HepG2 (cell line): Measurements from ENCODE around the gene RRP12. TPM values are rescaled to one million over a fixed set of nuclear protein-coding genes. Genes with fewer than 3 reads are reported as not detected.

ENCODE experiments used
- ARID2 ChIP-seq: sonication (generic); formaldehyde crosslinking; IDR thresholded peaks from 2 replicates; pipeline ENCODE4 v1.8.1; 2022; ENCODE audit warnings: mild to moderate bottlenecking, missing genetic modification reagents, borderline replicate concordance
- CC2D1A ChIP-seq: sonication (generic); formaldehyde crosslinking; IDR thresholded peaks from 2 replicates; pipeline ENCODE4 v1.8.1; 2023; ENCODE audit warnings: mild to moderate bottlenecking, missing genetic modification reagents
- CREB1 ChIP-seq, 2 experiments: fragments of 450-650 bp in 1 of 2; IDR thresholded peaks; 2 replicates each; pipeline ENCODE4 v1.6.1; 2016 to 2017; ENCODE audit warnings: control low read depth in 1 of 2, mild to moderate bottlenecking in 1 of 2, missing compliant biosample characterization in 1 of 2, missing genetic modification characterization in 1 of 2
- ELF3 ChIP-seq: IDR thresholded peaks from 2 replicates; pipeline ENCODE4 v1.6.1; 2016; ENCODE audit warnings: missing genetic modification reagents, missing compliant biosample characterization
- FOXA1 ChIP-seq, 2 experiments: fragments of 450-650 bp in 1 of 2; sonication (generic) in 1 of 2; formaldehyde crosslinking in 1 of 2; IDR thresholded peaks; 2 replicates each; pipeline versions ENCODE4 v1.4.0 to v1.6.1; 2016 to 2020; ENCODE audit warnings: missing genetic modification reagents in 1 of 2
- HNRNPH1 ChIP-seq: fragments of 200-400 bp; formaldehyde crosslinking; optimal IDR thresholded peaks from 2 replicates; pipeline ENCODE3; 2017; ENCODE audit warnings: mild to moderate bottlenecking, low read depth, low read length
- IKZF4 ChIP-seq: sonication (generic); formaldehyde crosslinking; IDR thresholded peaks from 2 replicates; pipeline ENCODE4 v1.5.1; 2020; ENCODE audit warnings: borderline replicate concordance, mild to moderate bottlenecking, low read depth, missing genetic modification reagents; ENCODE audit errors: not compliant biosample characterization
- KLF13 ChIP-seq: sonication (generic); formaldehyde crosslinking; IDR thresholded peaks from 2 replicates; pipeline ENCODE4 v1.4.0; 2020; ENCODE audit warnings: mild to moderate bottlenecking, missing genetic modification reagents
- MED8 ChIP-seq: sonication (generic); formaldehyde crosslinking; IDR thresholded peaks from 2 replicates; pipeline ENCODE4 v1.8.1; 2023; ENCODE audit warnings: mild to moderate bottlenecking, missing genetic modification reagents; ENCODE audit not compliant: insufficient replicate concordance
- MYNN ChIP-seq: sonication (generic); formaldehyde crosslinking; IDR thresholded peaks from 2 replicates; pipeline ENCODE4 v1.4.0; 2020; ENCODE audit warnings: mild to moderate bottlenecking, low read depth, missing genetic modification reagents
- NR2F2 ChIP-seq: IDR thresholded peaks from 2 replicates; pipeline ENCODE4 v1.6.1; 2012; ENCODE audit warnings: low read depth, inconsistent platforms, borderline replicate concordance
- PBX2 ChIP-seq: IDR thresholded peaks from 2 replicates; pipeline ENCODE4 v1.6.1; 2016; ENCODE audit warnings: control low read depth
- PHB2 ChIP-seq: fragments of 450-650 bp; IDR thresholded peaks from 2 replicates; pipeline ENCODE4 v1.6.1; 2018; ENCODE audit not compliant: partially characterized antibody
- POGZ ChIP-seq: sonication (generic); formaldehyde crosslinking; IDR thresholded peaks from 2 replicates; pipeline ENCODE4 v1.4.0; 2020; ENCODE audit warnings: mild to moderate bottlenecking, missing genetic modification reagents
- STAG1 ChIP-seq: sonication (generic); formaldehyde crosslinking; IDR thresholded peaks from 2 replicates; pipeline ENCODE4 v1.4.0; 2020; ENCODE audit warnings: missing genetic modification reagents
- ZFP41 ChIP-seq: sonication (generic); formaldehyde crosslinking; IDR thresholded peaks from 2 replicates; pipeline ENCODE4 v1.4.0; 2020; ENCODE audit warnings: mild to moderate bottlenecking, missing genetic modification reagents, borderline replicate concordance
- ZFX ChIP-seq: sonication (generic); formaldehyde crosslinking; IDR thresholded peaks from 2 replicates; pipeline ENCODE4 v1.4.0; 2020; ENCODE audit warnings: mild to moderate bottlenecking, low read depth, missing genetic modification reagents, moderate library complexity
- ZMYM2 ChIP-seq: sonication (generic); formaldehyde crosslinking; IDR thresholded peaks from 2 replicates; pipeline ENCODE4 v1.8.0; 2022; ENCODE audit warnings: mild to moderate bottlenecking, missing genetic modification reagents
- ZNF230 ChIP-seq: sonication (generic); formaldehyde crosslinking; IDR thresholded peaks from 2 replicates; pipeline ENCODE4 v1.4.0; 2020; ENCODE audit warnings: mild to moderate bottlenecking, missing genetic modification reagents
- ZNF260 ChIP-seq: sonication (generic); formaldehyde crosslinking; IDR thresholded peaks from 2 replicates; pipeline ENCODE4 v1.4.0; 2020; ENCODE audit warnings: missing genetic modification reagents, low read depth, mild to moderate bottlenecking, borderline replicate concordance
- ZNF547 ChIP-seq: sonication (generic); formaldehyde crosslinking; IDR thresholded peaks from 2 replicates; pipeline ENCODE4 v1.5.1; 2020; ENCODE audit warnings: mild to moderate bottlenecking, missing genetic modification reagents
- ZNF558 ChIP-seq: sonication (generic); formaldehyde crosslinking; IDR thresholded peaks from 2 replicates; pipeline ENCODE4 v1.9.0; 2022; ENCODE audit warnings: mild to moderate bottlenecking, missing genetic modification reagents, borderline replicate concordance
- ZNF644 ChIP-seq: IDR thresholded peaks from 2 replicates; pipeline ENCODE4 v1.6.1; 2016; ENCODE audit warnings: low read depth
- ZNF670 ChIP-seq: sonication (generic); formaldehyde crosslinking; IDR thresholded peaks from 2 replicates; pipeline ENCODE4 v1.8.0; 2022; ENCODE audit warnings: mild to moderate bottlenecking, missing genetic modification reagents, borderline replicate concordance
- ZSCAN20 ChIP-seq: sonication (generic); formaldehyde crosslinking; IDR thresholded peaks from 2 replicates; pipeline ENCODE4 v1.4.0; 2020; ENCODE audit warnings: missing genetic modification reagents, mild to moderate bottlenecking, borderline replicate concordance
- ZZZ3 ChIP-seq: sonication (generic); formaldehyde crosslinking; IDR thresholded peaks from 2 replicates; pipeline ENCODE4 v1.4.0; 2020; ENCODE audit warnings: missing genetic modification reagents, mild to moderate bottlenecking, borderline replicate concordance
- polyA plus RNA-seq, 8 experiments: library from polyadenylated mRNA; depleted of rRNA in 3 of 8; stranded (reverse) in 7 of 8; unstranded in 1 of 8; fragments of >200 nt; fragmentation: Illumina TruSeq in 4 of 8; extraction: Trizol in 4 of 8; gene quantifications; 2 replicates each; pipeline versions ENCODE4 v1.2.1 to v1.2.3, GENCODE V29; 2011 to 2016; ENCODE audit warnings: low read depth in 4 of 8, missing spikeins in 1 of 8, mixed read lengths in 1 of 8; ENCODE audit not compliant: insufficient read depth in 1 of 8
- total RNA-seq, 5 experiments: library from RNA; depleted of rRNA; stranded (reverse); fragments of >200 nt; fragmentation: Illumina TruSeq; extraction: Trizol; gene quantifications; 2 replicates each; pipeline ENCODE4 v1.2.3, GENCODE V29; 2016; ENCODE audit warnings: low read depth in 1 of 5
- TF ChIP-seq, protein P1 (sequence below): sonication (generic); formaldehyde crosslinking; IDR thresholded peaks from 2 replicates; pipeline ENCODE4 v1.5.0; 2020; ENCODE audit warnings: missing genetic modification reagents
- TF ChIP-seq, protein P2 (sequence below): sonication (generic); formaldehyde crosslinking; IDR thresholded peaks from 2 replicates; pipeline ENCODE4 v1.4.0; 2020; ENCODE audit warnings: missing genetic modification reagents, low read depth, mild to moderate bottlenecking, borderline replicate concordance

RRP12 gene
- total and polyA plus RNA-seq, 2 of the 13 experiments (the other 11 are each of a cell fraction or from before 2014, with no cell fraction given): 13.2 to 39.4 TPM

DNA sequence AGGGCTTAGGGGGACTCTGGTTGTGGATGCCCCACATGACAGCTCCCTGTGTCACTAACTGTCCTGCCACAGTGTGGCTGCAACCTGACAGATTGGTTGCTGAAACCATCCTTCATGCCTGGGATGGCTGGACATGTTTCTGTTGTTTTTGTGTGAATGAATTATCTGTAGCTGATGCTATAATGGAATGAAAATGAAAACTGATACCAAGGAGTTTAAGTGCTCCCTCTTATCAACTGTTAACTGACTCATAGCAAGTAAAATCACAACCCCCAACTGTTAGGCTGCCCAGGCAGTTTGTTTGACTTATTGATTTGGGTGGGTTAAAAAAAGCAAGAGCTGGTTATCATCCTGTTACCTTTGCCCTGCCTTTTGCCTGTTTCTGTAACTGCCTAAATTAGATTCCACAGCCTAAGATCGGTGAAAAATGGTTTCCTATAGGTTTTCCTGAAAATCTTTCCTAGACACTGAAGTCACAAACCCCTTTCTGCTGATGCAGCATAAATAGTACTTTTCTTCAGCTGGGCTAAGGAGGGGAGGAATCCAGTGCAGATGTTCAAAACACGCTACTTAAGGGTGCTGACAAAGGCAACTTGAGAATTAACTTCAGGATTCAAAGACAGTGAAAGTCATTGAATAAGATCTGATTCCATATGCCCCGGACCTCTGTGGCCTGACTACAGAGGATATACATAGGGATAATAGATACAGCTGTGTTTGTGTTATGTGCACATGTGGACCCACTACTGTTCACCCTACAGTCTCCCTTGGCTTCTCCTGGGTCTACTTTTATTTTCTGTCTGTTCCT, 72.3 kb downstream of the RRP12 start (continued):
- no peak for TF ChIP-seq ZNF230 (CRISPR knock-in tag)
- TF ChIP-seq ZNF260 (CRISPR knock-in tag): no peak
- TF ChIP-seq IKZF4 (CRISPR knock-in tag): no peak
- no peak for TF ChIP-seq CREB1 (IDR thresholded peaks at IDR 0.05)
- TF ChIP-seq CREB1 (CRISPR knock-in tag; IDR thresholded peaks at IDR 0.05): peak; percentile 79
- peak; percentile 33; the same call in 1 of the 2 replicates for TF ChIP-seq POGZ (CRISPR knock-in tag)
- no peak for TF ChIP-seq ZFX
- TF ChIP-seq ZNF670: no peak
- no peak for TF ChIP-seq ZMYM2 (CRISPR knock-in tag)
- TF ChIP-seq MYNN (CRISPR knock-in tag): no peak
- TF ChIP-seq, protein P1, sequence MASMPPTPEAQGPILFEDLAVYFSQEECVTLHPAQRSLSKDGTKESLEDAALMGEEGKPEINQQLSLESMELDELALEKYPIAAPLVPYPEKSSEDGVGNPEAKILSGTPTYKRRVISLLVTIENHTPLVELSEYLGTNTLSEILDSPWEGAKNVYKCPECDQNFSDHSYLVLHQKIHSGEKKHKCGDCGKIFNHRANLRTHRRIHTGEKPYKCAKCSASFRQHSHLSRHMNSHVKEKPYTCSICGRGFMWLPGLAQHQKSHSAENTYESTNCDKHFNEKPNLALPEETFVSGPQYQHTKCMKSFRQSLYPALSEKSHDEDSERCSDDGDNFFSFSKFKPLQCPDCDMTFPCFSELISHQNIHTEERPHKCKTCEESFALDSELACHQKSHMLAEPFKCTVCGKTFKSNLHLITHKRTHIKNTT (CRISPR knock-in tag): no peak
- TF ChIP-seq ZNF644 (CRISPR knock-in tag): 0 out of 2 replicates have a peak, but pooled peaks have one; percentile 28
- TF ChIP-seq, protein P2, sequence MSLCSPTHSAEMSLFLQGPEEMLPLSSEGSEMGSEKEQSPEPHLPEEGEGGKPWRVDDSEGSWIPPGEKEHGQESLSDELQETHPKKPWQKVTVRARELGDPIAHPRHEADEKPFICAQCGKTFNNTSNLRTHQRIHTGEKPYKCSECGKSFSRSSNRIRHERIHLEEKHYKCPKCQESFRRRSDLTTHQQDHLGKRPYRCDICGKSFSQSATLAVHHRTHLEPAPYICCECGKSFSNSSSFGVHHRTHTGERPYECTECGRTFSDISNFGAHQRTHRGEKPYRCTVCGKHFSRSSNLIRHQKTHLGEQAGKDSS: no peak
- no peak for TF ChIP-seq PBX2 (CRISPR knock-in tag)
- TF ChIP-seq STAG1 (CRISPR knock-in tag): no peak
- TF ChIP-seq ELF3 (CRISPR knock-in tag): peak; percentile 46; the same call in 1 of the 2 replicates
- TF ChIP-seq ARID2: peak; percentile 73; the same call in 1 of the 2 replicates
- TF ChIP-seq ZSCAN20 (CRISPR knock-in tag): 0 out of 2 replicates have a peak, but pooled peaks have one; percentile 40
- TF ChIP-seq ZNF547 (CRISPR knock-in tag): no peak
- TF ChIP-seq ZNF558 (CRISPR knock-in tag): no peak
- no peak for TF ChIP-seq PHB2
- TF ChIP-seq MED8 (CRISPR knock-in tag): no peak
- no peak for TF ChIP-seq ZFP41 (CRISPR knock-in tag)
- TF ChIP-seq KLF13 (CRISPR knock-in tag): no peak
- no peak for TF ChIP-seq FOXA1 (IDR thresholded peaks at IDR 0.05)
- peak; percentile 39; the same call in 1 of the 2 replicates for TF ChIP-seq FOXA1 (CRISPR knock-in tag; IDR thresholded peaks at IDR 0.05)
- TF ChIP-seq HNRNPH1: no peak
- no peak for TF ChIP-seq ZZZ3
- TF ChIP-seq CC2D1A (CRISPR knock-in tag): no peak
- peak; percentile 72; the same call in 1 of the 2 replicates for TF ChIP-seq NR2F2
